ENCODE data around the gene CD200R1. TPM values are rescaled to one million over a fixed set of nuclear protein-coding genes. Genes with fewer than 3 reads are reported as not detected.

Gene CD200R1
- total RNA-seq, 1 experiment from 2014 or later = 0.20 TPM

- DNase-seq = no peak
- H4K20me1 ChIP-seq (ENCODE audit: insufficient read depth) = no peaks in the 10 kb centered on the region
- no peak for TF ChIP-seq EZH2 (IDR thresholded peaks at IDR 0.05; ENCODE audit: low read depth)
- TF ChIP-seq, protein P1, sequence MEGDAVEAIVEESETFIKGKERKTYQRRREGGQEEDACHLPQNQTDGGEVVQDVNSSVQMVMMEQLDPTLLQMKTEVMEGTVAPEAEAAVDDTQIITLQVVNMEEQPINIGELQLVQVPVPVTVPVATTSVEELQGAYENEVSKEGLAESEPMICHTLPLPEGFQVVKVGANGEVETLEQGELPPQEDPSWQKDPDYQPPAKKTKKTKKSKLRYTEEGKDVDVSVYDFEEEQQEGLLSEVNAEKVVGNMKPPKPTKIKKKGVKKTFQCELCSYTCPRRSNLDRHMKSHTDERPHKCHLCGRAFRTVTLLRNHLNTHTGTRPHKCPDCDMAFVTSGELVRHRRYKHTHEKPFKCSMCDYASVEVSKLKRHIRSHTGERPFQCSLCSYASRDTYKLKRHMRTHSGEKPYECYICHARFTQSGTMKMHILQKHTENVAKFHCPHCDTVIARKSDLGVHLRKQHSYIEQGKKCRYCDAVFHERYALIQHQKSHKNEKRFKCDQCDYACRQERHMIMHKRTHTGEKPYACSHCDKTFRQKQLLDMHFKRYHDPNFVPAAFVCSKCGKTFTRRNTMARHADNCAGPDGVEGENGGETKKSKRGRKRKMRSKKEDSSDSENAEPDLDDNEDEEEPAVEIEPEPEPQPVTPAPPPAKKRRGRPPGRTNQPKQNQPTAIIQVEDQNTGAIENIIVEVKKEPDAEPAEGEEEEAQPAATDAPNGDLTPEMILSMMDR (conservative IDR thresholded peaks at IDR 0.05) = no peak
- intact Hi-C loops (cut with micrococcal nuclease; ENCODE audit: unreplicated experiment) = no loop called here
- H3K4me2 ChIP-seq = no peak overlapping the region
- ChIA-PET CTCF (no interaction called here), POLR2A (ENCODE audit: unreplicated experiment) (no interaction called here)
- no peak overlapping the region for H3K4me3 ChIP-seq
- no peak overlapping the region for H3K27ac ChIP-seq
- H3K27me3 ChIP-seq (ENCODE audit: insufficient read depth, low read depth) = no peaks in the 10 kb centered on the region
- H2AFZ ChIP-seq = no peak overlapping the region
- BruUV-seq (replicated peaks) = no TSS peak
- no peaks in the 10 kb centered on the region for H3K9me3 ChIP-seq (ENCODE audit: insufficient read depth, low read depth)
- no peaks in the 10 kb centered on the region for H3F3A ChIP-seq (ENCODE audit: insufficient read depth, low read depth)
- H3K4me1 ChIP-seq (replicated peaks; ENCODE audit: insufficient read depth) = no peaks in the 10 kb centered on the region
- no peaks in the 10 kb centered on the region for H3K79me2 ChIP-seq (ENCODE audit: low read depth)
- H3K9me2 ChIP-seq (ENCODE audit: insufficient read depth) = no peaks in the 10 kb centered on the region
- no peaks in the 10 kb centered on the region for H3K36me3 ChIP-seq (ENCODE audit: low read depth)
Measured at GRCh38 chr3:112904786-112905185, 70.1 kb downstream of the CD200R1 start.

- Histone ChIP-seq H3F3A (ENCODE audit: insufficient read depth, low read depth) (no peaks in the 10 kb centered on the region), H3K27me3 (ENCODE audit: insufficient read depth, low read depth) (no peaks in the 10 kb centered on the region), H3K79me2 (ENCODE audit: low read depth) (no peaks in the 10 kb centered on the region), H3K4me2 (no peak overlapping the region), H3K4me1 (replicated peaks; ENCODE audit: insufficient read depth) (no peaks in the 10 kb centered on the region), H3K4me3 (no peak overlapping the region), H2AFZ (no peak overlapping the region), H3K9me2 (ENCODE audit: insufficient read depth) (no peaks in the 10 kb centered on the region), H3K9me3 (ENCODE audit: insufficient read depth, low read depth) (no peaks in the 10 kb centered on the region), H3K27ac (no peak overlapping the region), H4K20me1 (ENCODE audit: insufficient read depth) (no peaks in the 10 kb centered on the region), H3K36me3 (ENCODE audit: low read depth) (no peaks in the 10 kb centered on the region)
- ChIA-PET CTCF (no interaction called here), POLR2A (ENCODE audit: unreplicated experiment) (no interaction called here)
- intact Hi-C loops (cut with micrococcal nuclease; ENCODE audit: unreplicated experiment) = no loop called here
- DNase-seq = no peak
- TF ChIP-seq EZH2 (IDR thresholded peaks at IDR 0.05; ENCODE audit: low read depth) = no peak
- TF ChIP-seq, protein P1 (conservative IDR thresholded peaks at IDR 0.05) = no peak
- BruUV-seq (replicated peaks) = no TSS peak
Measured at GRCh38 chr3:112900113-112900512, 74.8 kb downstream of the CD200R1 start.

DNA sequence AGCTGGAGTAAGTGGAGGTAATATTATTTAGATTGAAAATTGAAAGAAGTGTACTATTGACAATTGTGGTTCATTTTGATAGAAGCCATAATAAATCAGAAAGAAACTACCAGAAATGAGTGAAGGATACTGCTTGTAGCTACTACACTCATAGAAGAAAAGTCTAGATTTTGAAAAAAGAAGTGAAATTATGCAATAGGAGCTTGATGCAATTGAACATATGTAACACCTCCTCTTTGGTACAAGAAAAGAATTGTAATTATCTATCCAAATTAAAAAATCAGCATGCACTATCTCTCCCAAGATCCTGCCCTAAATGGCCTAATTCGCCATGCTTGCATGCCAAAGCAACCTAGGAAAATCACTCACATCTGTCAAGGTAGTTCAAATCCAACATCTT is 77.1 kb downstream of the CD200R1 start:
- ChIA-PET POLR2A (ENCODE audit: unreplicated experiment) (no interaction called here), CTCF (no interaction called here)
- intact Hi-C loops (cut with micrococcal nuclease; ENCODE audit: unreplicated experiment) = no loop called here

More for the DNA sequence above, 77.1 kb downstream of the CD200R1 start:
- peaks cover 5% of the 10 kb centered on the region; the same call in 1 of the 2 replicates for H3F3A ChIP-seq (ENCODE audit: insufficient read depth, low read depth)
- no peak overlapping the region for H3K4me3 ChIP-seq
- H3K27me3 ChIP-seq (ENCODE audit: insufficient read depth, low read depth) = no peaks in the 10 kb centered on the region
- no peaks in the 10 kb centered on the region for H3K79me2 ChIP-seq (ENCODE audit: low read depth)
- 0 out of 2 replicates have a peak, but pooled peaks cover 8% of the 10 kb centered on the region for H3K4me1 ChIP-seq (replicated peaks; ENCODE audit: insufficient read depth)
- no peak overlapping the region for H2AFZ ChIP-seq
- no peaks in the 10 kb centered on the region for H3K9me2 ChIP-seq (ENCODE audit: insufficient read depth)
- TF ChIP-seq, protein P1 (conservative IDR thresholded peaks at IDR 0.05) = no peak
- TF ChIP-seq EZH2 (IDR thresholded peaks at IDR 0.05; ENCODE audit: low read depth) = no peak
- no peak overlapping the region for H3K27ac ChIP-seq
- no peaks in the 10 kb centered on the region for H3K36me3 ChIP-seq (ENCODE audit: low read depth)
- peaks cover 2% of the 10 kb centered on the region; the same call in 1 of the 2 replicates for H3K9me3 ChIP-seq (ENCODE audit: insufficient read depth, low read depth)
- BruUV-seq (replicated peaks) = no TSS peak
- DNase-seq = no peak
- H4K20me1 ChIP-seq (ENCODE audit: insufficient read depth) = no peaks in the 10 kb centered on the region
- no peak overlapping the region for H3K4me2 ChIP-seq
